Adrenal gland (tissue), 5 donors: ENCODE data around the gene DOCK1.

ENCODE experiments used
- POLR2A ChIP-seq, 2 donors: fragments of 450-650 bp; IDR thresholded peaks; one replicate each; pipeline ENCODE4 v1.6.1; 2017; ENCODE audit warnings: antibody characterized with exemption in 2 of 2, mild to moderate bottlenecking in 2 of 2, moderate library complexity in 1 of 2
- TF ChIP-seq, protein P1 (sequence below), 6 experiments: fragments of 450-650 bp in 4 of 6; fragments of 200-600 bp in 2 of 6; sonication (generic) in 1 of 6; IDR thresholded peaks; 1 replicate in 5 of 6; 2 replicates in 1 of 6; pipeline versions ENCODE4 v1.5.1 to v1.8.0; 2016 to 2021; ENCODE audit warnings: antibody characterized with exemption in 6 of 6, mild to moderate bottlenecking in 2 of 6, moderate library complexity in 1 of 6
- donor health status: DM: no; HTN: no; CAD: no.

- TF ChIP-seq POLR2A (IDR thresholded peaks at IDR 0.05): no peak
- TF ChIP-seq, protein P1, sequence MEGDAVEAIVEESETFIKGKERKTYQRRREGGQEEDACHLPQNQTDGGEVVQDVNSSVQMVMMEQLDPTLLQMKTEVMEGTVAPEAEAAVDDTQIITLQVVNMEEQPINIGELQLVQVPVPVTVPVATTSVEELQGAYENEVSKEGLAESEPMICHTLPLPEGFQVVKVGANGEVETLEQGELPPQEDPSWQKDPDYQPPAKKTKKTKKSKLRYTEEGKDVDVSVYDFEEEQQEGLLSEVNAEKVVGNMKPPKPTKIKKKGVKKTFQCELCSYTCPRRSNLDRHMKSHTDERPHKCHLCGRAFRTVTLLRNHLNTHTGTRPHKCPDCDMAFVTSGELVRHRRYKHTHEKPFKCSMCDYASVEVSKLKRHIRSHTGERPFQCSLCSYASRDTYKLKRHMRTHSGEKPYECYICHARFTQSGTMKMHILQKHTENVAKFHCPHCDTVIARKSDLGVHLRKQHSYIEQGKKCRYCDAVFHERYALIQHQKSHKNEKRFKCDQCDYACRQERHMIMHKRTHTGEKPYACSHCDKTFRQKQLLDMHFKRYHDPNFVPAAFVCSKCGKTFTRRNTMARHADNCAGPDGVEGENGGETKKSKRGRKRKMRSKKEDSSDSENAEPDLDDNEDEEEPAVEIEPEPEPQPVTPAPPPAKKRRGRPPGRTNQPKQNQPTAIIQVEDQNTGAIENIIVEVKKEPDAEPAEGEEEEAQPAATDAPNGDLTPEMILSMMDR (IDR thresholded peaks at IDR 0.05): no peak
These were observed 521.5 kb downstream of the DOCK1 start for GRCh38 chr10:127426746-127427145.
